HG02973 (cell line): ENCODE measurements around the gene ZNF581.

Experiments
- ATAC-seq: cut with Tn5 transposase; IDR thresholded peaks from one replicate; pipeline ENCODE4 v1.9.1; 2021; ENCODE audit warnings: moderate library complexity; ENCODE audit not compliant: unreplicated experiment

ZNF581 gene

GRCh38 chr19:55625004-55625326, 18.5 kb upstream of the ZNF581 start:
- no peak for ATAC-seq

- no peak for ATAC-seq
These were observed 17.1 kb upstream of the ZNF581 start for GRCh38 chr19:55626350-55626749.

- ATAC-seq = no peak
These were observed 11.0 kb upstream of the ZNF581 start for GRCh38 chr19:55632463-55632834.

- ATAC-seq = no peak
These were observed 9.6 kb upstream of the ZNF581 start for GRCh38 chr19:55633861-55634260.

- ATAC-seq = no peak
These were observed 8.1 kb upstream of the ZNF581 start for GRCh38 chr19:55635334-55635717.

GRCh38 chr19:55635856-55636440, 7.5 kb upstream of the ZNF581 start:
- no peak for ATAC-seq

GRCh38 chr19:55636723-55637122, 6.7 kb upstream of the ZNF581 start:
- no peak for ATAC-seq

GRCh38 chr19:55637534-55637933, 5.9 kb upstream of the ZNF581 start:
- no peak for ATAC-seq

GRCh38 chr19:55638864-55639359, 4.5 kb upstream of the ZNF581 start:
- ATAC-seq = no peak

- no peak for ATAC-seq
These were observed 3.3 kb upstream of the ZNF581 start for GRCh38 chr19:55640043-55640576.

- no peak for ATAC-seq
These were observed 2.6 kb upstream of the ZNF581 start, which contains the start of gene ZNF580 for GRCh38 chr19:55640577-55641425. Gene ZNF580, plus strand, starts transcription at chr19:55641002. Its CDS starts 1,507 bp downstream, at chr19:55642509.

GRCh38 chr19:55641426-55642152, 1.9 kb upstream of the ZNF581 start:
- ATAC-seq = no peak

- ATAC-seq = no peak
These were observed 1.1 kb upstream of the ZNF581 start for GRCh38 chr19:55642153-55643002.

- ATAC-seq = no peak
These were observed 383 bp downstream of the ZNF581 start for GRCh38 chr19:55643887-55644176.

GRCh38 chr19:55644191-55644833, 863 bp downstream of the ZNF581 start:
- ATAC-seq = no peak

GRCh38 chr19:55644842-55645511, 1.5 kb downstream of the ZNF581 start:
- no peak for ATAC-seq

- no peak for ATAC-seq
These were observed 2.0 kb downstream of the ZNF581 start for GRCh38 chr19:55645512-55645881.

- no peak for ATAC-seq
These were observed 3.7 kb downstream of the ZNF581 start for GRCh38 chr19:55646889-55647731.
